ENCODE measurements around the gene C6orf15. TPM values are rescaled to one million over a fixed set of nuclear protein-coding genes. Genes with fewer than 3 reads are reported as not detected.
A peak's percentile ranks its signal among the peaks of the same experiment; 100 is the strongest.

C6orf15 gene
- total RNA-seq, 1 experiment from 2014 or later: not detected

DNA sequence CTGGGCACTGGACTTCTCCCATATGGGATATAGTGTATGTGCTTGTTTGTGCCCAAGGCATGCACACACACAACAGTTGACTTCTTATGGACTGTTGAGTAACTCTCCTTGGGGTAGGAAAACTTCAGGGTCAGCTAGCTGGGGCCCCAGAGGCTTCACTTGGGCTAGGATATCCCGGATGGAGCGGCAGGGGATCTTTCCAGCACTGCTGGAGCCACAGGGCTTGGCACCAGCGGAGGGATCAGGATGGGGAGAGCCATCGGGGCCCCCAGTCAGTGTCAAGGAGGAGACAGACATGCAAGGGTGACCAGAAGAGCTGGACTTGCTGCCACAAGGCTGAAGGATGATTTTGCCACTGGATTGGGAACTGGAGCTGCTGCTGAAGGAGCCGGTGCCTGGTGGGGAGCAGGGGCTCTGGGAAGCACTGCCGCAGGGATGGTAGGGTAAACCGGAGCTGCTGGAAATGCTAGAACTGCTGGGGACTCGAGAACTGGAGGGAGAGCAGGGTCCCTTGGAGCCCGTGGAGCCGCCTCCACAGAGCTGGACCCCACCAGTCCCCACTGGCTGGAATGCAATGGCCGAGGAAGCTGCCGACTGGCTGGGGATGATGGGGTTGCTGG, 3.7 kb upstream of the C6orf15 start:
- no TSS peak for BruUV-seq (replicated peaks)
- ChIA-PET RAD21 (ENCODE audit: low non-redundant PET in 1 of 2, low total read pairs in 2 of 2, uncharacterized antibody in 2 of 2, unreplicated experiment in 2 of 2) (interaction anchor here (1.0 to 1.5 kb wide), 2 partner anchors 36 to 208 kb away, joined by 3 to 5 read pairs; partner anchors contain the start of gene GTF2H4 (in 1 of the 2)), POLR2A (interaction anchor here (1.0 to 2.8 kb wide), 6 partner anchors 8 to 296 kb away, joined by 3 to 11 read pairs (median 6); no protein-coding TSS in a partner anchor), CTCF (interaction anchor here (1.3 to 2.6 kb wide), 5 partner anchors 14 to 201 kb away, joined by 4 to 21 read pairs (median 11); no protein-coding TSS in a partner anchor)
- Histone ChIP-seq H3K9me2 (ENCODE audit: insufficient read depth) (no peaks in the 10 kb centered on the region), H3K79me2 (ENCODE audit: insufficient read depth, low read length) (peaks cover 8% of the 10 kb centered on the region; the same call in 1 of the 2 replicates), H2AFZ (ENCODE audit: low read depth, low read length, poor library complexity, severe bottlenecking) (no peak overlapping the region), H3K4me1 (ENCODE audit: control insufficient read depth in 1 of 2, insufficient read depth in 2 of 2, low read length in 2 of 2) (peaks cover 22 to 42% of the 10 kb centered on the region in 2 experiments), H3K27ac (ENCODE audit: low read depth, low read length) (peak overlapping the region; percentile 83), H4K20me1 (ENCODE audit: insufficient read depth) (no peaks in the 10 kb centered on the region), H3K4me3 (replicated peaks in 1 of 2; ENCODE audit: low read depth in 1 of 2, low read length in 2 of 2) (peak overlapping the region; percentile 51 to 64; a peak in 3 of 4 replicates), H3K9ac (ENCODE audit: low read length) (peak overlapping the region; percentile 73; the same call in 1 of the 2 replicates), H3K36me3 (ENCODE audit: control insufficient read depth in 1 of 2, insufficient read depth in 2 of 2, low read length in 2 of 2) (no peaks in the 10 kb centered on the region), H3K4me2 (ENCODE audit: low read length) (peak overlapping the region; percentile 92), H3K9me3 (ENCODE audit: control insufficient read depth in 1 of 2, insufficient read depth in 1 of 2, low read depth in 1 of 2, low read length in 2 of 2) (no peaks in the 10 kb centered on the region), H3K27me3 (ENCODE audit: insufficient read depth, low read length) (no peaks in the 10 kb centered on the region)
- TF ChIP-seq POLR2AphosphoS5 (IDR thresholded peaks at IDR 0.05; ENCODE audit: low read depth, low read length) (no peak), EGR1 (IDR thresholded peaks at IDR 0.05; ENCODE audit: low read depth) (no peak), JUND (IDR thresholded peaks at IDR 0.05) (no peak), RAD21 (IDR thresholded peaks at IDR 0.05; ENCODE audit: low read depth) (no peak), FOSL1 (IDR thresholded peaks at IDR 0.05; ENCODE audit: low read depth) (no peak)
- DNase-seq (ENCODE audit: low read depth, low spot score): no peak
- no peak for ATAC-seq
- intact Hi-C loops (cut with micrococcal nuclease): no loop called here

DNA sequence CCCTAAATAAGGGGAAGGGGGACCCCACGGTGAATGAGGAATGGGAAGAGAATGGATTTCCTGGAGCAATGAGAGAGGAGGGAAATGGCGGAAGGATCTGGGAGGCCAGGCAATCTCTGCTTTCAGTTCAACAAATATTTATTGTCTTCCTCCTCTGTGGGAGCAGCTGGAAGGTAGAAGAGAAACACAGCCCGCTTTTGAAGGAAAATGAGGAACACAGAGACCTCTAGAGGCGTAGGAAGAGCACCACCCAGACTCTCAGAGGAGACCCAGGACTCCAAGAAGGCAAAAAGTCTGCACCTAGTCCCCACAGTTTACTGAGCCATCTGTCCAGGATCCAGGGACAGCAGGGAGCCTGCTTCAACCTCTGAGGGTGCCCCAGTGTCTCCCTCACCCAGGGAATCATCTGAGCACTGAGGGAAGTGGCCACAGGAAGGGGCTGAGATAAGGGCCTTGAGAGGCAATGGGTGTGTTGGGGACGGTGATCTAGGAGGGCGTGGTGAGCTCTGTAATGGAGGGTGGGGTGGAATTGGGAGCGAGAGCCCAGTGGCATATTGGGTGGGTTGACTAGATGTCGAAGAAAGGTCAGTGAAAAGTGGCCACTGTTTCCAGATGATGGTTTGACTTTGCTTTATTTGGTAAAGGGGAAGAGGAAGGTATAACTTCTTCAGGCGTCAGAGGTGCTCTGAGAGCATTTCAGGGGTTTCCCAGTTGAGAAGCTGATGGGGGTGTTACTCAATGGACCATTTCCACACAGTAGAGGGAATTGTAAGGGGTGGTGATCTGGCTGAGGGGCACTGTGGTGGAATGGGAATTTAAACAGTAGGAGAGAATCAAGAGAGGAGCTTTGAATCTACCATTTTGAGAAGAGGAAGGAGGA, 2.8 kb upstream of the C6orf15 start:
- peak overlapping the region; percentile 73 for H3K9ac ChIP-seq (ENCODE audit: low read length)
- ChIA-PET POLR2A (interaction anchor here (0.6 to 2.8 kb wide), 14 partner anchors 9 to 518 kb away, joined by 3 to 11 read pairs (median 5); partner anchors contain the start of genes MICA and TCF19), CTCF (interaction anchor here (0.7 to 2.6 kb wide), 15 partner anchors 11 to 293 kb away, joined by 3 to 21 read pairs (median 4); partner anchors contain the start of gene PSORS1C2), RAD21 (ENCODE audit: low non-redundant PET in 1 of 2, low total read pairs in 2 of 2, uncharacterized antibody in 2 of 2, unreplicated experiment in 2 of 2) (interaction anchor here (0.6 to 1.5 kb wide), 5 partner anchors 9 to 207 kb away, joined by 3 to 5 read pairs (median 4); partner anchors contain the start of gene GTF2H4 (in 1 of the 2))
- DNase-seq (ENCODE audit: low read depth, low spot score) (peak; percentile 58), ATAC-seq (peak; percentile 74)
- H3K27me3 ChIP-seq (ENCODE audit: insufficient read depth, low read length): no peaks in the 10 kb centered on the region
- no peaks in the 10 kb centered on the region for H3K9me2 ChIP-seq (ENCODE audit: insufficient read depth)
- H3K4me1 ChIP-seq (ENCODE audit: control insufficient read depth in 1 of 2, insufficient read depth in 2 of 2, low read length in 2 of 2): peaks cover 29 to 49% of the 10 kb centered on the region in 2 experiments
- intact Hi-C loops (cut with micrococcal nuclease): loop anchor here (1.0 kb wide), 1 partner anchor 13 kb away; no protein-coding TSS in a partner anchor
- H4K20me1 ChIP-seq (ENCODE audit: insufficient read depth): no peaks in the 10 kb centered on the region
- peak overlapping the region; percentile 83 for H3K27ac ChIP-seq (ENCODE audit: low read depth, low read length)
- no peaks in the 10 kb centered on the region for H3K36me3 ChIP-seq (ENCODE audit: control insufficient read depth in 1 of 2, insufficient read depth in 2 of 2, low read length in 2 of 2)
- no peak overlapping the region for H2AFZ ChIP-seq (ENCODE audit: low read depth, low read length, poor library complexity, severe bottlenecking)
- H3K9me3 ChIP-seq (ENCODE audit: control insufficient read depth in 1 of 2, insufficient read depth in 1 of 2, low read depth in 1 of 2, low read length in 2 of 2): no peaks in the 10 kb centered on the region
- TSS peak; percentile 75 for BruUV-seq (replicated peaks)
- H3K4me3 ChIP-seq (replicated peaks in 1 of 2; ENCODE audit: low read depth in 1 of 2, low read length in 2 of 2): peak overlapping the region; percentile 51 to 64
- H3K4me2 ChIP-seq (ENCODE audit: low read length): peak overlapping the region; percentile 92
- peaks cover 8% of the 10 kb centered on the region; the same call in 1 of the 2 replicates for H3K79me2 ChIP-seq (ENCODE audit: insufficient read depth, low read length)
- TF ChIP-seq REST (IDR thresholded peaks at IDR 0.05; ENCODE audit: low read depth) (no peak), EZH2 (IDR thresholded peaks at IDR 0.05) (no peak), POLR2AphosphoS5 (IDR thresholded peaks at IDR 0.05; ENCODE audit: low read depth, low read length) (peak; percentile 45; the same call in 1 of the 2 replicates), POLR2A (IDR thresholded peaks at IDR 0.05; ENCODE audit: borderline replicate concordance, extremely low read depth, insufficient read depth, insufficient read length) (no peak), CTCF (IDR thresholded peaks at IDR 0.05 in 2 of 3, conservative IDR thresholded peaks at IDR 0.05 in 1 of 3; ENCODE audit: borderline replicate concordance in 1 of 3, insufficient read depth in 1 of 3, low read depth in 2 of 3, low read length in 2 of 3) (peak; percentile 52 to 55 (median 53); a peak in 5 of 6 replicates), YY1 (IDR thresholded peaks at IDR 0.05; ENCODE audit: extremely low read depth, insufficient replicate concordance, low read depth, low read length) (no peak)
